ENCODE data around the gene AIF1L. TPM values are rescaled to one million over a fixed set of nuclear protein-coding genes. Genes with fewer than 3 reads are reported as not detected.

The AIF1L gene
- total RNA-seq, 1 donor from 2014 or later: 16.2 TPM

GRCh38 chr9:131117762-131118145 lies 21.4 kb downstream of the AIF1L start:
- no peak overlapping the region for H3K27ac ChIP-seq
- H3K27me3 ChIP-seq: no peaks in the 10 kb centered on the region
- intact Hi-C loops (cut with DNase I): no loop called here
- H3K4me1 ChIP-seq: no peaks in the 10 kb centered on the region
- no peaks in the 10 kb centered on the region for H3K9me3 ChIP-seq
- no peak for DNase-seq (ENCODE audit: extremely low spot score in 2 of 2)
- no peak for TF ChIP-seq CTCF (IDR thresholded peaks at IDR 0.05)
- no peak for TF ChIP-seq POLR2AphosphoS5 (IDR thresholded peaks at IDR 0.05; ENCODE audit: insufficient read depth in 1 of 2, low read depth in 1 of 2)
- TF ChIP-seq POLR2A (IDR thresholded peaks at IDR 0.05): no peak
- H3K36me3 ChIP-seq: no peaks in the 10 kb centered on the region
- H3K4me3 ChIP-seq: no peak overlapping the region

DNA sequence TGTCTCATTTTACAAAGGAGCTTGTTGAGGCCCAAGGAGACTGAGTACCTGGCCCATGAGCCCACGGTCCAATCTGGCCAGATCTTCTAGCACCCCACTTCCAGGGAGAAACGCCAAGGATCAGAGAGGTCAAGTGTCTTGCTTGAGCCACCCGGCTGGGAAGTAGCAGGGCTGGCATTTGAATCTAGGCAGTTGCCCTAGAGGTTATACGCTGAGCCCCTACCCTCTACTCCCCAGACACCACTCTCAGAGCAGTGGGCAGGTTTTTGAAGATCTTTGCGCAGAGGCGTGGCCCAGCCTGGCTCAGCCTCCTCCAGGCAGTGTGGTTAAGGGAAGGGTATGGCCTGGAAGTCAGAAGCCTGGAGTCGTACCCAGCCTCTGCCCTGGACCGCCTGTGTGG lies 23.3 kb downstream of the AIF1L start:
- H3K27ac ChIP-seq: no peak overlapping the region
- H3K9me3 ChIP-seq: no peaks in the 10 kb centered on the region
- no peaks in the 10 kb centered on the region for H3K36me3 ChIP-seq
- TF ChIP-seq POLR2AphosphoS5 (IDR thresholded peaks at IDR 0.05; ENCODE audit: insufficient read depth in 1 of 2, low read depth in 1 of 2) (no peak), POLR2A (IDR thresholded peaks at IDR 0.05) (no peak), CTCF (IDR thresholded peaks at IDR 0.05) (no peak)
- no peak for DNase-seq (ENCODE audit: extremely low spot score in 2 of 2)
- intact Hi-C loops (cut with DNase I): no loop called here
- H3K27me3 ChIP-seq: no peaks in the 10 kb centered on the region
- H3K4me3 ChIP-seq: no peak overlapping the region
- peaks cover 3% of the 10 kb centered on the region for H3K4me1 ChIP-seq

GRCh38 chr9:131120620-131121228 lies 24.4 kb downstream of the AIF1L start:
- intact Hi-C loops (cut with DNase I): no loop called here
- Histone ChIP-seq H3K27me3 (no peaks in the 10 kb centered on the region), H3K27ac (no peak overlapping the region), H3K4me1 (peaks cover 5% of the 10 kb centered on the region), H3K9me3 (no peaks in the 10 kb centered on the region), H3K36me3 (no peaks in the 10 kb centered on the region), H3K4me3 (no peak overlapping the region)
- no peak for DNase-seq (ENCODE audit: extremely low spot score in 2 of 2)
- TF ChIP-seq POLR2A (IDR thresholded peaks at IDR 0.05) (no peak), POLR2AphosphoS5 (IDR thresholded peaks at IDR 0.05; ENCODE audit: insufficient read depth in 1 of 2, low read depth in 1 of 2) (no peak), CTCF (IDR thresholded peaks at IDR 0.05) (no peak)

- no peak for TF ChIP-seq CTCF (IDR thresholded peaks at IDR 0.05)
- TF ChIP-seq POLR2AphosphoS5 (IDR thresholded peaks at IDR 0.05; ENCODE audit: insufficient read depth in 1 of 2, low read depth in 1 of 2): no peak
- no peak for TF ChIP-seq POLR2A (IDR thresholded peaks at IDR 0.05)
- no peak overlapping the region for H3K4me3 ChIP-seq
- peaks cover 10% of the 10 kb centered on the region for H3K4me1 ChIP-seq
- H3K36me3 ChIP-seq: no peaks in the 10 kb centered on the region
- H3K27ac ChIP-seq: no peak overlapping the region
- intact Hi-C loops (cut with DNase I): no loop called here
- H3K9me3 ChIP-seq: no peaks in the 10 kb centered on the region
- no peak for DNase-seq (ENCODE audit: extremely low spot score in 2 of 2)
- no peaks in the 10 kb centered on the region for H3K27me3 ChIP-seq
These were observed 25.0 kb downstream of the AIF1L start for GRCh38 chr9:131121346-131121745.

- Histone ChIP-seq H3K36me3 (peaks cover 0 to 3% of the 10 kb centered on the region in 2 donors), H3K4me3 (no peak overlapping the region), H3K9me3 (no peaks in the 10 kb centered on the region), H3K4me1 (peaks cover 18% of the 10 kb centered on the region), H3K27ac (no peak overlapping the region), H3K27me3 (no peaks in the 10 kb centered on the region)
- intact Hi-C loops (cut with DNase I): no loop called here
- TF ChIP-seq POLR2A (IDR thresholded peaks at IDR 0.05) (no peak), POLR2AphosphoS5 (IDR thresholded peaks at IDR 0.05; ENCODE audit: insufficient read depth in 1 of 2, low read depth in 1 of 2) (no peak)
- DNase-seq (ENCODE audit: extremely low spot score in 2 of 2): no peak
These were observed 25.8 kb downstream of the AIF1L start for GRCh38 chr9:131122158-131122557.
